HUES6 (cell line): ENCODE results near the gene KREMEN1.
A peak's percentile ranks its signal among the peaks of the same experiment; 100 is the strongest.
"Not testable (repeated sequence)": the region's sequence is repeated elsewhere in the genome, so short reads cannot be mapped to it uniquely, and the experiment has no call there.

Experiments
- H3K27ac ChIP-seq: 2 replicates; pipeline ENCODE4 v1.7.0; 2013; ENCODE audit warnings: low read depth, mild to moderate bottlenecking, low read length, inconsistent platforms
- H3K27me3 ChIP-seq: 2 replicates; pipeline ENCODE4 v1.6.1; 2013; ENCODE audit warnings: low read length; ENCODE audit not compliant: control insufficient read depth, insufficient read depth
- H3K36me3 ChIP-seq: 2 replicates; pipeline ENCODE4 v1.6.1; 2013; ENCODE audit warnings: low read length; ENCODE audit not compliant: control insufficient read depth, insufficient read depth
- H3K4me1 ChIP-seq: 2 replicates; pipeline ENCODE4 v1.6.1; 2013; ENCODE audit warnings: low read length; ENCODE audit not compliant: control insufficient read depth, insufficient read depth
- H3K4me3 ChIP-seq: 2 replicates; pipeline ENCODE4 v1.5.1; 2013; ENCODE audit warnings: low read depth, low read length
- H3K9ac ChIP-seq: one replicate; pipeline ENCODE4 v1.6.1; 2013; ENCODE audit warnings: mild to moderate bottlenecking, low read length
- H3K9me3 ChIP-seq: 2 replicates; pipeline ENCODE4 v1.6.1; 2013; ENCODE audit warnings: low read depth, low read length; ENCODE audit not compliant: control insufficient read depth, insufficient read depth

The KREMEN1 gene

DNA sequence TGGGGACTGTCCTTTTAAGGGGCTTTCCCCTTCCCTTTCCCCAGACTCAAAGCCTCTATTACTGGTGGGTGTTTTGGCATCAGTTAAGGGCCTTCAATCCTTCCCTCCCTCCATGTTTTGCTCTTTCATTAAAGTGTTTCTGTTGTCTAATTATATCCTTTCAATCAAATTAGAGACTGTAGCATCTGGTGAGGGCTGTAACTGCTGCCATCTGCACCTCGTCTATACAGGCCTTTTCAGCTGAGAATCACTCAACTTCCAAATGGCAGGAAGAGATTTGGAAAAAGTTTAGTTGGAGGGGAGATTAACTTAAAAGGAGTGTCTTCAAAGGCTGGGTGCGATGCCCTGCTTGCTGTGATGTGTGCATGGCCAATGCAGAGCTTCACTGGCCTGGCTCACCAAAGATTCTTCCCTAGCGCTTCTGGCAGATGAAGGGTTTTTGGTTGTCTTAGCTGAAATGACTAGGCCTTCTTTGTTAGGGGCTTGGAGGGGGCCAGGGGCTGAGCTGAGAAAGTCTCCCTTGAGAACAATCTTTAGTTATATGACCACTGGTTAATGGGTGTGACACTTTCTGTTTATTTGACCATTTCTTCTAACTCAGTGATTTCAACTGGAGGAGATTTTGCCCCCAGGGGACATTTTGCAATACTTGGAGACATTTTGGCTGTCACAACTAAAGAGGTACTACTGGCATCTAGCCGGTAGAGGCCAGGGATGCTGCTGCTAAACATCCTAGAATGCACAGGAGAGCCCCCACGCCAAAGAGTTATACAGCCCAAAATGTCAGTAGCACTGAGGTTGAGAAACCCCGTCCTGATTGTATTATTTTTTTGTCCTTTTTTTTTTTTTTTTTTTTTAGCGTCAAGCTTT is 7.5 kb downstream of the KREMEN1 start:
- Histone ChIP-seq H3K27ac (no peak overlapping the region), H3K36me3 (no peaks in the 10 kb centered on the region), H3K9ac (no peak overlapping the region), H3K4me1 (peaks cover 27% of the 10 kb centered on the region), H3K9me3 (no peaks in the 10 kb centered on the region), H3K4me3 (no peak overlapping the region), H3K27me3 (peaks cover 2% of the 10 kb centered on the region; the same call in 1 of the 2 replicates)

DNA sequence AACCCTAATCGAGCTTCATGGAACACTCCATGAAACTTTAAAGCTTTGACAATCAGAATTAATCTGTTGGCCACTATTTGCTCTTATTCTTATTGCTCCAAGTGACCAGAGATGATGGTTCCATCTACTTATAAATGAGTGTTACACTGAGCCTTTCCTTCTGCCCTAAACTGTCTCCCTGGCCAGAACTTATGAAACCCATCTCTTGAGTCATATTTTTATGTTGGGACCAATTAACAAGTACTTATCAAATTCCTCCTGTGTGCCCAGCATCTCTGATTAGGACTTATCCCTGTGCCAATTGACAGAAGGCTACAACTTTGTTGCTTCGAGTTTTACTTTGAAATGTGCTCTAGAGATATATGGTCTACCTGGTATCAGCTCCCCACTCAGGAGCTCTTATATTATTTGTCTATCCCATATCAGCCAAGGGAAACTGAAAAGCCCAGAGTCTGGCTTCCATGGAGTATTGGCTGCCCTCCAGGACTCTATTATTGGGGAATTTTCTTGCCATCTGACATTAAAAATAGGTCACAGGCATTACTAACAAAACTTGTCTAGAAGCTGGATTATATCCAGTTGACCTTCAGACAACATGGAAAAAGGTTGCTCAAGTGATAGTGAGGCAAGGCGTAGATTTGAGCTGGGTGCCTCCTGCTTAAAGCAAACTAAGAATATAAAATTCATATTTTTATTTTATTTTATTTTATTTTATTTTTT is 8.8 kb downstream of the KREMEN1 start:
- Histone ChIP-seq H3K4me3 (no peak overlapping the region), H3K9ac (no peak overlapping the region), H3K9me3 (no peaks in the 10 kb centered on the region), H3K4me1 (peaks cover 27% of the 10 kb centered on the region), H3K27me3 (no peaks in the 10 kb centered on the region), H3K27ac (no peak overlapping the region), H3K36me3 (no peaks in the 10 kb centered on the region)

DNA sequence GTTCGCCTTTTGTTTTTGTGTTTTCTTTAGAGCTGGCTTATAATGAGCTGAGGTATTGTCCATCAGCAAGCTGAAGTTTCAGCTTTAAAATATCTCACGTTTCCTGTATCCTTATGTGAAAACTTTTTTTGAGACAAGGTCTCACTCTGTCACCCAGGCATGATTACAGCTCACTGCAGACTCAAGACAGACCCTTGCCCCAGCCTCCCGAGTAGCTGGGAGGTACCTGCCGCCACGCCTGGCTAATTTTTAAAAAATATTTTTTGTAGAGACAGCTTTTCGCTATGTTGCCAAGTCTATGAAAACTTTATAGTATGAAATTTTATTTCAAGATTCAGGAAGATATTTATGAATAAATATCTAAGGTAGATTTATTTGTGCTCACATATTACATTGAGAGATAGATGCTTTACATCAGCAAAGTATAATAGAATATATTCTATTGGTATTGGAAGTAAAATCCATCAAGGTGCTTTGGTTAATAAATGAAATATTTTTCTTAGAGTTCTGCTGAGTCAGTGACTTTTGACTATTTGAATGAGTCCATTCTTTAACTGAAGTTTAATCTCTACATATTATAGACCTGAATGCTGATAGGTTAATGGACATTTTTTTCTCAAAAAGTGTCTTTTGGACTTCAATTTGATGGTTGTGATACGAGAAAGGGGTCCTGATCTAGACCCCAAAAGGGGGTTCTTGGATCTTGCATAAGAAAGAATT is 10.2 kb downstream of the KREMEN1 start:
- Histone ChIP-seq H3K4me1 (peaks cover 27% of the 10 kb centered on the region), H3K4me3 (no peak overlapping the region), H3K36me3 (no peaks in the 10 kb centered on the region), H3K27ac (0 out of 2 replicates have a peak overlapping the region, but pooled peaks have one; percentile 48), H3K9ac (no peak overlapping the region), H3K27me3 (no peaks in the 10 kb centered on the region), H3K9me3 (no peaks in the 10 kb centered on the region)

GRCh38 chr22:29083576-29083932 is 10.7 kb downstream of the KREMEN1 start:
- not testable (repeated sequence) for H3K9me3 ChIP-seq
- peak overlapping the region; percentile 48; the same call in 1 of the 2 replicates for H3K27ac ChIP-seq

DNA sequence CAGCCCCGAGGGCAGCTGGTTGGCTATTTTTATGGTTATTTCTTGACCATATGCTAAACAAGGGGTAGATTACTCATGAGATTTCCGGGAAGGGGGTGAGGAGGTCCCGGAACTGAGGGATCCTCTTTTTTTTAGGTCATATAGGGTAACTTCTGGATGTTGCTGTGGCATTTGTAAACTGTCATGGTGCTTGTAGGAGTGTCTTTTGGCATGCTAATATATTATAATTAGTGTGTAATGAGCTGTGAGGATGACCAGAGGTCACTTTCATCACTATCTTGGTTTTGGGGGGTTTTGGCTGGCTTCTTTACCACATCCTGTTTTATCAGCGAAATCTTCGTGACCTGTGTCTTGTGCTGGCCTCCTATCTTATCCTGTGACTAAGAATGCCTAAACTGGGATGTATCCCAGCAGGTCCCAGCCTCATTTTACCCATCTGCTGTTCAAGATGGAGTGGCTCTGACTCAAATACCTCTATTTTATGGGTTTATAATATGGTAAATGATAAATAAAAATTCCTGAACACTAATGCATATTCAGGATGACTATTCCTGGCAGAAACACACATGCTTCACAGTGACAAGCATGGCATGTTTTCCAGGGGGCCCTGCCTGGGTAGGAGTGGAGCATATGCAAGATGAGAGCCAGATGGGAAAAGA is 11.2 kb downstream of the KREMEN1 start:
- Histone ChIP-seq H3K27ac (peak overlapping the region; percentile 48; the same call in 1 of the 2 replicates), H3K4me1 (peaks cover 27% of the 10 kb centered on the region), H3K27me3 (no peaks in the 10 kb centered on the region), H3K9ac (no peak overlapping the region), H3K36me3 (no peaks in the 10 kb centered on the region), H3K9me3 (no peaks in the 10 kb centered on the region), H3K4me3 (no peak overlapping the region)

More at GRCh38 chr22:29083576-29083932, 10.7 kb downstream of the KREMEN1 start:
- H3K36me3 ChIP-seq, H3K27me3 ChIP-seq, H3K4me3 ChIP-seq, H3K9ac ChIP-seq: not testable (repeated sequence)
- peaks cover 27% of the 10 kb centered on the region for H3K4me1 ChIP-seq

DNA sequence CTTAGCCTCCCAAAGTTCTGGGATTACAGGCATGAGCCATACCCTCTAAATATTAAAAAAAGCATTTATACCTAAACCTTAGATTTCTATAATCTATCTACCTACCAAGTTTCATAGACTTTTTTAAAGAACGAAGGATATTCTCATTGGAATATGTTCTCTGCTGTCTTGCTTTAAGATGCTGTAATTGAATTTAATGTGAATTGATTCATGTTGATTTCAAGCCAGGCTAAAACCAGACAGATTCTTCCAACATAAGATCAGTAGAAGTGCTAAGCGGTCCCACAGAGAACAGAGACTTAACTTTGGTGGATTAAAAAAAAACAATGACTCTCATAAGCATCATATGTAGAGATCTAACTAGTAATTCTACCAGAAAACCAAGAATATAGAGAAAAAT is 14.2 kb downstream of the KREMEN1 start:
- no peak overlapping the region for H3K9ac ChIP-seq
- H3K4me1 ChIP-seq: peaks cover 22% of the 10 kb centered on the region
- no peak overlapping the region for H3K4me3 ChIP-seq
- no peaks in the 10 kb centered on the region for H3K36me3 ChIP-seq
- no peaks in the 10 kb centered on the region for H3K9me3 ChIP-seq
- no peaks in the 10 kb centered on the region for H3K27me3 ChIP-seq
- no peak overlapping the region for H3K27ac ChIP-seq

- peaks cover 7% of the 10 kb centered on the region for H3K4me1 ChIP-seq
- H3K36me3 ChIP-seq: no peaks in the 10 kb centered on the region
- no peak overlapping the region for H3K9ac ChIP-seq
- H3K27ac ChIP-seq: no peak overlapping the region
- no peaks in the 10 kb centered on the region for H3K9me3 ChIP-seq
- no peaks in the 10 kb centered on the region for H3K27me3 ChIP-seq
- H3K4me3 ChIP-seq: no peak overlapping the region
Observed at GRCh38 chr22:29088809-29089208, 16.0 kb downstream of the KREMEN1 start.

DNA sequence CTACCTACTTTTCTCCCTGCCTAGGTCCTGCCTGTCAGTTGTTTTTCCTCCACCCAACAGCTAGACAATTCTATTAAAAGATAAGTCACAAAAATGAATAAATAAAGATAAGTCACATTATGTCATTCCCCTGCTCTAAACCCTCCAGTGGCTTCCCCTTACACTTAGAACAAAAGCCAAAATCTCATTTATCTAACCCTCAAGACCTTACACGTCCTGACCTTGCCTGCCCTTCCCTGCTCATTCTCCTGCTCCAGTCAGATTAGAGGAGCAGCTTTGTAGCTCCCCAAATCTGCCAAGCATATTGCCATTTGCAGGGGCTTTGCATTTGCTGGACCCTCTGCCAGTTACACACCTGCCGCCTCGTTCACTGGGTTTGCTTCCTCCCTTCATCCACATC is 16.7 kb downstream of the KREMEN1 start:
- Histone ChIP-seq H3K9ac (no peak overlapping the region), H3K4me3 (no peak overlapping the region), H3K9me3 (no peaks in the 10 kb centered on the region), H3K4me1 (peaks cover under 1% of the 10 kb centered on the region; the same call in 1 of the 2 replicates), H3K27me3 (no peaks in the 10 kb centered on the region), H3K27ac (no peak overlapping the region), H3K36me3 (no peaks in the 10 kb centered on the region)

DNA sequence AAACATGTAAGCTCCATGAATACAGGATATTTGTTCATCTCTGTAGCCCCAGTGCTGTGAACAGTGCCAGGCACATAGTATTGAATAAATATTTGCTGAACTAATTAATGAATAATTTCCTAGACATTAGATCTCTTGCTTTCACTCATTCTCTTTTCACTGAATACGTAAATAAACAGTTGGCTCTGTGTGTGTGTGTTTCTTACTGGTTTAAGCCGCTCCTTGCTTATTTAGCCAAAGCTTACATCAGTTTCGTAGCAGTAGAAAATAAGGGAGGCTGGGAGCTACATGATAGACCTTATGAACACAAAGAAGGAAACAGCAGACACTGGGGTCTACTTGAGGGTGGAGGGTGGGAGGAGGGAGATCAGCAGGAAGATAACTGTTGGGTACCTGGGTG is 17.2 kb downstream of the KREMEN1 start:
- Histone ChIP-seq H3K4me1 (no peaks in the 10 kb centered on the region), H3K27ac (no peak overlapping the region), H3K36me3 (no peaks in the 10 kb centered on the region), H3K4me3 (no peak overlapping the region), H3K9me3 (no peaks in the 10 kb centered on the region), H3K9ac (no peak overlapping the region), H3K27me3 (no peaks in the 10 kb centered on the region)

GRCh38 chr22:29092243-29092642 is 19.4 kb downstream of the KREMEN1 start:
- no peak overlapping the region for H3K4me3 ChIP-seq
- H3K36me3 ChIP-seq: no peaks in the 10 kb centered on the region
- H3K4me1 ChIP-seq: peaks cover 11% of the 10 kb centered on the region
- no peak overlapping the region for H3K27ac ChIP-seq
- H3K9ac ChIP-seq: no peak overlapping the region
- H3K9me3 ChIP-seq: no peaks in the 10 kb centered on the region
- no peaks in the 10 kb centered on the region for H3K27me3 ChIP-seq
